CD14-positive monocyte (primary cell): Measurements from ENCODE around the gene MYO7A. TPM values are rescaled to one million over a fixed set of nuclear protein-coding genes. Genes with fewer than 3 reads are reported as not detected.

Experiments used
- DNase-seq, 3 donors: peaks; one replicate each; pipeline ENCODE4 v3.0.0-alpha.2; 2011 to 2022
- H2AFZ ChIP-seq: 2 replicates; pipeline ENCODE4 v1.6.0; 2012; ENCODE audit warnings: mild to moderate bottlenecking, low read depth, low read length, inconsistent platforms; ENCODE audit not compliant: insufficient read depth, poor library complexity, severe bottlenecking
- H3K27ac ChIP-seq, 2 donors: 1 replicate in 1 of 2; 2 replicates in 1 of 2; pipeline ENCODE4 v1.5.1; 2012 to 2013; ENCODE audit warnings: low read length in 2 of 2, control low read depth in 1 of 2, inconsistent platforms in 1 of 2, low read depth in 1 of 2, mild to moderate bottlenecking in 1 of 2
- H3K27me3 ChIP-seq, 2 donors: one replicate each; pipeline versions ENCODE4 v1.6.0 to v1.6.1; 2011 to 2013; ENCODE audit warnings: low read length in 2 of 2; ENCODE audit not compliant: control insufficient read depth in 2 of 2, insufficient read depth in 2 of 2
- H3K36me3 ChIP-seq, 2 donors: replicated peaks in 1 of 2; 1 replicate in 1 of 2; 2 replicates in 1 of 2; pipeline versions ENCODE4 v1.5.1 to v1.6.1; 2012 to 2013; ENCODE audit warnings: low read length in 2 of 2, control low read depth in 1 of 2, inconsistent platforms in 1 of 2, mild to moderate bottlenecking in 1 of 2; ENCODE audit not compliant: insufficient read depth in 2 of 2, control insufficient read depth in 1 of 2
- H3K4me1 ChIP-seq, 2 donors: 1 replicate in 1 of 2; 2 replicates in 1 of 2; pipeline versions ENCODE4 v1.5.1 to v1.6.1; 2012 to 2013; ENCODE audit warnings: low read length in 2 of 2, control low read depth in 1 of 2, inconsistent platforms in 1 of 2, mild to moderate bottlenecking in 1 of 2, moderate library complexity in 1 of 2; ENCODE audit not compliant: insufficient read depth in 2 of 2, control insufficient read depth in 1 of 2
- H3K4me2 ChIP-seq: replicated peaks from 2 replicates; pipeline ENCODE3; 2012; ENCODE audit warnings: low read length, moderate library complexity, mild to moderate bottlenecking; ENCODE audit not compliant: poor library complexity, severe bottlenecking; ENCODE audit errors: extremely low read depth
- H3K4me3 ChIP-seq, 3 experiments: fragments of 200-600 bp in 1 of 3; sonication (generic) in 1 of 3; replicated peaks in 1 of 3; 1 replicate in 2 of 3; 2 replicates in 1 of 3; pipeline ENCODE4 v1.5.1; 2011 to 2013; ENCODE audit warnings: low read length in 3 of 3, mild to moderate bottlenecking in 3 of 3, control low read depth in 2 of 3, low read depth in 2 of 3, inconsistent platforms in 1 of 3, moderate library complexity in 1 of 3
- H3K79me2 ChIP-seq: 2 replicates; pipeline ENCODE4 v1.6.0; 2012; ENCODE audit warnings: mild to moderate bottlenecking, control low read depth, inconsistent platforms, low read length, moderate library complexity; ENCODE audit not compliant: insufficient read depth
- H3K9ac ChIP-seq: 2 replicates; pipeline ENCODE4 v1.6.0; 2017; ENCODE audit warnings: low read length, mild to moderate bottlenecking; ENCODE audit not compliant: insufficient read depth, poor library complexity, severe bottlenecking
- H3K9me3 ChIP-seq, 2 donors: replicated peaks in 1 of 2; 1 replicate in 1 of 2; 2 replicates in 1 of 2; pipeline versions ENCODE4 v1.5.1 to v1.6.1; 2012 to 2013; ENCODE audit warnings: low read length in 2 of 2, control low read depth in 1 of 2; ENCODE audit not compliant: control insufficient read depth in 1 of 2, insufficient read depth in 1 of 2
- H4K20me1 ChIP-seq: 2 replicates; pipeline ENCODE4 v1.6.0; 2012; ENCODE audit warnings: mild to moderate bottlenecking, low read length, control low read depth, moderate library complexity; ENCODE audit not compliant: insufficient read depth
- H3K27ac Mint-ChIP-seq, 7 donors: one replicate each; pipeline ENCODE4 v1.8.0; 2020; ENCODE audit warnings: mild to moderate bottlenecking in 7 of 7, mixed read lengths in 7 of 7, moderate library complexity in 6 of 7, inconsistent platforms in 2 of 7
- H3K27me3 Mint-ChIP-seq, 3 donors: one replicate each; pipeline ENCODE4 v1.8.0; 2021 to 2022; ENCODE audit warnings: low read depth in 3 of 3, mild to moderate bottlenecking in 3 of 3, mixed read lengths in 3 of 3, moderate library complexity in 3 of 3, inconsistent platforms in 1 of 3
- H3K36me3 Mint-ChIP-seq, 2 donors: one replicate each; pipeline ENCODE4 v1.8.0; 2020; ENCODE audit warnings: mixed read lengths in 2 of 2, inconsistent platforms in 1 of 2, mild to moderate bottlenecking in 1 of 2
- H3K4me1 Mint-ChIP-seq: one replicate; pipeline ENCODE4 v1.8.0; 2020; ENCODE audit warnings: mild to moderate bottlenecking, mixed read lengths
- H3K4me3 Mint-ChIP-seq, 2 donors: one replicate each; pipeline ENCODE4 v1.8.0; 2020; ENCODE audit warnings: mild to moderate bottlenecking in 2 of 2, mixed read lengths in 2 of 2, moderate library complexity in 1 of 2
- H3K9me3 Mint-ChIP-seq, 7 donors: one replicate each; pipeline ENCODE4 v1.8.0; 2020 to 2022; ENCODE audit warnings: mixed read lengths in 7 of 7, mild to moderate bottlenecking in 6 of 7, moderate library complexity in 6 of 7, inconsistent platforms in 2 of 7
- WGBS: methylation state at CpG from one replicate; pipeline ENCODE4 v1.1.5; 2013; ENCODE audit warnings: missing lambda C conversion rate; ENCODE audit not compliant: insufficient coverage; 5-methylcytosine and 5-hydroxymethylcytosine counted together
- intact Hi-C, 2 donors: fragments of 100-400 bp; cut with micrococcal nuclease; formaldehyde crosslinking; loops; one replicate each; pipeline versions ENCODE4 v1.15.0 to v1.15.1; 2023
- polyA plus RNA-seq, 3 donors: library from polyadenylated mRNA; depleted of rRNA in 1 of 3; unstranded in 2 of 3; stranded (reverse) in 1 of 3; fragments of 300-500 nt in 2 of 3; fragments of >200 nt in 1 of 3; fragmentation: Illumina TruSeq in 2 of 3; gene quantifications; 1 replicate in 2 of 3; 2 replicates in 1 of 3; pipeline ENCODE4 v1.2.3, GENCODE V29; 2012 to 2021
- TF ChIP-seq, protein P1 (sequence below): fragments of 200-600 bp; IDR thresholded peaks from one replicate; pipeline ENCODE4 v1.8.0; 2022; ENCODE audit warnings: antibody characterized with exemption, mild to moderate bottlenecking

MYO7A gene
- polyA plus RNA-seq, 3 donors: 3.5 to 7.8 (median 3.6) TPM

DNA sequence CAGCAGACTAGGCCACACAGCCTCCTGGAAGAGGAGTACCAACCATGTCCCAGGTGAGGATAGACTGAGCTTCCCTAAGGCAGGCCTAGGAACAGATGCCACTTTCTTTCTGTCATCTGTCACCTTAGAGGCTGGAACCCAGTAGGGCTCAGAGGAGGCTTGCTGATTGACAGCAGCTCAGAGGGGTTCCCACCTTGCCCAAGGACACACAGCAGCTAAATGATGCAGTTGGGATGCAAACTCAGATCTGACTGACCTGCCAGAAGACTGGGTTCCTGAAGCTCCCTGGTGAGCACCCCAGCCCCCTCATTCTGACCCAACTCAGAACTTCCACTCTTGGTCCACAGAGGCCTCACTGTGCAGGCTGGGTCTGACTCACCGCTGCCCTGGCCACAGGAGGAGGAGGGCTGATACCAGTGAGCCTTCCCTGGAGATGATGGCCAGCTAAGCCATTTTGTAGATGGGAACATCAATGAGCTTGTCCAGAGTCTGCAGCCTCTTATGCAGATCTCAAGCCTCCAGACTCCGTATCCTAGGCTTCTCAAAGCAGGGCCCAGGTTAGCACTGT, 47.3 kb upstream of the MYO7A start:
- no peak overlapping the region for H3K9ac ChIP-seq
- Mint-ChIP-seq H3K27ac (no peak overlapping the region), H3K36me3 (no peaks in the 10 kb centered on the region), H3K27me3 (peaks cover 2 to 5% (median 3%) of the 10 kb centered on the region in 3 donors), H3K9me3 (peaks cover 0 to 5% (median 0%) of the 10 kb centered on the region in 7 donors), H3K4me3 (no peak overlapping the region), H3K4me1 (peaks cover 18% of the 10 kb centered on the region)
- H3K4me3 ChIP-seq: no peak overlapping the region
- no peak overlapping the region for H2AFZ ChIP-seq
- no peaks in the 10 kb centered on the region for H4K20me1 ChIP-seq
- H3K9me3 ChIP-seq: no peaks in the 10 kb centered on the region
- H3K4me1 ChIP-seq: peaks cover 14 to 15% of the 10 kb centered on the region in 2 donors
- intact Hi-C loops: loop anchor here in 1 of 2 donors (10.0 kb wide), 1 partner anchor 356 kb away; no protein-coding TSS in a partner anchor
- TF ChIP-seq, protein P1, sequence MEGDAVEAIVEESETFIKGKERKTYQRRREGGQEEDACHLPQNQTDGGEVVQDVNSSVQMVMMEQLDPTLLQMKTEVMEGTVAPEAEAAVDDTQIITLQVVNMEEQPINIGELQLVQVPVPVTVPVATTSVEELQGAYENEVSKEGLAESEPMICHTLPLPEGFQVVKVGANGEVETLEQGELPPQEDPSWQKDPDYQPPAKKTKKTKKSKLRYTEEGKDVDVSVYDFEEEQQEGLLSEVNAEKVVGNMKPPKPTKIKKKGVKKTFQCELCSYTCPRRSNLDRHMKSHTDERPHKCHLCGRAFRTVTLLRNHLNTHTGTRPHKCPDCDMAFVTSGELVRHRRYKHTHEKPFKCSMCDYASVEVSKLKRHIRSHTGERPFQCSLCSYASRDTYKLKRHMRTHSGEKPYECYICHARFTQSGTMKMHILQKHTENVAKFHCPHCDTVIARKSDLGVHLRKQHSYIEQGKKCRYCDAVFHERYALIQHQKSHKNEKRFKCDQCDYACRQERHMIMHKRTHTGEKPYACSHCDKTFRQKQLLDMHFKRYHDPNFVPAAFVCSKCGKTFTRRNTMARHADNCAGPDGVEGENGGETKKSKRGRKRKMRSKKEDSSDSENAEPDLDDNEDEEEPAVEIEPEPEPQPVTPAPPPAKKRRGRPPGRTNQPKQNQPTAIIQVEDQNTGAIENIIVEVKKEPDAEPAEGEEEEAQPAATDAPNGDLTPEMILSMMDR: no peak
- no peak for DNase-seq
- no peaks in the 10 kb centered on the region for H3K27me3 ChIP-seq
- no peak overlapping the region for H3K4me2 ChIP-seq
- 100% methylated on average over 1 of the region's 2 CpGs for WGBS
- no peaks in the 10 kb centered on the region for H3K79me2 ChIP-seq
- H3K36me3 ChIP-seq: no peaks in the 10 kb centered on the region
- no peak overlapping the region for H3K27ac ChIP-seq

DNA sequence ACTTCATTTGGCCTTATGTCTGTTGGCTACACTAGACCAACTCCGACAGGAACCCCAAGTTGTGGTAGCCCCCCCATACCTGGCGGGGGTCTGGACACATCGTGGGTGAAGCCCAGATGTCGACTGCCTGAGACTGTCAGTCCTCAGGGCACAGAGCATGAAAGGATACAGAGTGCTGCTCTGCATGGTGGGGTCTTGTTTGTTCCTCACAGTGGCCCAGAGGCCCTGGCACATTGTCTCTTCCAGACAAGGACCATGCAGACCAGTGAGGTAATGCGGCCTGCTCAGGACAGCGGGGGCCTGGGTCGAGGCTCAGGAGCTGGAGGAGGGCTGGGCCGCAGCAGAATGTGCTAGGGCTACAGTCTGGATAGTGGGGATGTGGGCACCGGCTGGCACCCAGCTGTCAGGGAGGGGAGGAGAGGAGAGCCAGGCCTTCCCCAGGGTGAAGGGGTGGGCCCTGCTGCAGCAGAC, 46.6 kb upstream of the MYO7A start:
- TF ChIP-seq, protein P1: no peak
- Histone ChIP-seq H3K27ac (no peak overlapping the region), H2AFZ (no peak overlapping the region), H3K4me3 (no peak overlapping the region), H3K27me3 (no peaks in the 10 kb centered on the region), H3K9ac (no peak overlapping the region), H3K4me1 (peaks cover 14 to 15% of the 10 kb centered on the region in 2 donors), H3K36me3 (no peaks in the 10 kb centered on the region), H3K9me3 (no peaks in the 10 kb centered on the region), H3K4me2 (no peak overlapping the region), H4K20me1 (no peaks in the 10 kb centered on the region), H3K79me2 (no peaks in the 10 kb centered on the region)
- Mint-ChIP-seq H3K9me3 (peaks cover 0 to 5% (median 0%) of the 10 kb centered on the region in 7 donors), H3K4me1 (peaks cover 18% of the 10 kb centered on the region), H3K27me3 (peaks cover 2 to 5% (median 2%) of the 10 kb centered on the region in 3 donors), H3K36me3 (no peaks in the 10 kb centered on the region), H3K27ac (no peak overlapping the region), H3K4me3 (no peak overlapping the region)
- 99% methylated on average over 9 of the region's 9 CpGs for WGBS
- intact Hi-C loops: loop anchor here in 1 of 2 donors (10.0 kb wide), 1 partner anchor 357 kb away; no protein-coding TSS in a partner anchor
- DNase-seq: no peak
